Femur (tissue), 1 donor: Measurements from ENCODE around the gene HOXB5.

Experiments used
- DNase-seq: peaks from one replicate; pipeline ENCODE4 v3.0.0-alpha.2; 2017

The HOXB5 gene

DNA sequence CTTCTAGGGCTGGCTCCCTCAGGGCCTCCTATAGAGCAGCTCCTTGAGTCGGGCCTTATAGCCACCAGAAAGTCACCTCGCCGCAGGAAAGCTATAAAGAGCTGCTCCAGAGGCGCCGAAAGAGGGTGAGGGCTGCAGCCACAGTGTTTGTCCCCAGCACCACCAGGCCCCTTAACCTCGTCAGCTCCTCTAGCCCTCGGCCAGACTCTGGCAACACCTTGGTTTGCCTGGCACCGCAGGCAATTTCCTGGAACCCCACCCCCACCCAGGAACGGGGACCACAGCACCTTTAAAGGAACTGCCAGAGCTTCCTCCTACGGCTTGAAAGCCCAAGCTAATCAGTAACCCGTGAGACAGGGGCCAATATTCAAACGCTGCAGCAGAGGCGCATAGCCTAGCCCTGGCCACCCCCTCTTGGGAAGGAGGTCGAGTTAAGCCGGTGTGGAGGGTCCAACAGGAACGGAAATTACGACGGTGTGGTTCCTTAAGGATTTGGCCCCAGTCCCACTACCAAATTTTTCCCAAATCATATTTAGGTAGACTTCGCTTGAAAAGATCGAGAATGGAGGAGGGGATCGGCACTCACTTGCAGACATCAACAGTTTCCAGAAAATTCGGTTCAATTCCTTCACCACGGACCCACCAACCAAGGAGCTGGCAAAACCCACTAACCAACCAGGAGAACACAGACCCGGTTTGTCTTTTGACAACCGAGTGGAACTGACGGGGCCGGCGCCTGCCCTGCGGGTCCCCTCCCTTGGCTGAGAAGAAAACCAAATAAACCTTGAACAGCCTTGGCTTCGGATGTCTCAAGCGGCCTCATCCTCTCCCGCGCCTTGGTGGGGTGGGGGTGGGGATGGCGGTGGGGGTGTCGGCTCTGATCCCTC lies 8.2 kb upstream of the HOXB5 start:
- DNase-seq, result no peak

DNA sequence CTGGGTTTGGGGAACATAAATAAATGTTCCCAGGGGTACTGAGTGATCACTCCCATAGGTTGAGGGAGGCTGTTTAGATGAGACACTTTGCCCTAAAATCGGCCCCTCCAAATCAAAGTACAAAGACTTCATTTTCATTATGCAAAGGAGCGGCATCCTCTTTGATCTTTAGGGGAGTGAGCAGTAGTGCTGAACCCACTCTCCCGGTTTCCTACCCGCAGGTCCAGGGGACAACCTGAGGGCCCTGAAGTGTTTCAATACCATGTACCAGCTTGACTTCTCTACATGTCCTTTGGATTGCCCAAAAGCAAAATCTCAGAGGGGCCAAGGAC lies 7.6 kb upstream of the HOXB5 start:
- DNase-seq, result no peak

DNA sequence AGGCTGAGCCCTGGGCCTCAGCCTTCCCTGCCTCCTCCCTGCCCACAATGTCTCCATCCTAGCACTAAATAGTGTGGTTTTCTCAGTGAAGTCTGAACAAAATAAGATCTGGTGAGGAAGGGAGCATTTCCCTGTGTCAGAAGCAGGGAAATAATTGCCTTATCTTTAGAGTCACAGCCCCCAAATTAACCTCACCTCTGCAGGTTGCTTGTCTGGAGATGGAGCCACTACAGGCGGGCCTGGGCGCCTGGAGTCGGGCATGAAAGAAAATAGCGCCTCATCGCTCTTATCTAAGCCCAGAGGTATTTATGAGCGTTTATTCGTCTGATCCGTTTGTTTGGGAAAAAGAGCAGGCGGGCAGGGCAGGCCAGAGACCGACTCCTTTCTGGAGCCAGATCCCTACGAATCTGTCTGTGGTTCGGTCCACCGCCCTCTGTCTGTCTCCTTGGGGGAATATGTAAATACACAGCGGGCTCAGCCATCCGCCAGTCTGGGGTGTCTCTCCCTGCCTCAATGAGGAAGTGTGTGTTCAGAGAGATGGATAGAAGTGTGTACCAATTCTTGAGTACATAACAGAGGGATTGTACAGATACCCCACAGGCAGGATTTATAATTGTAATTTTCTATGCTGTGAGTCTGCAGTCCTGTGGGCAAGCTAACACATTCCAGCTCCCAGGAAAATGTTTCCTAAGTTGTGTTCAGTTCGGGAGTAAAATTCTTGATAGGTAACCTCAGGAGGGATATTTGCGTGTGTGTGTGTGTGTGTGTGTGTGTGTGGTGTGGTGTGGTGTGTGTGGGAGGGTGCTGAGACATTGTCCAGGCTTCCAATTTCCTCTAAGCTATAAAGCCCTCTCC lies 6.9 kb upstream of the HOXB5 start:
- DNase-seq, result no peak

DNA sequence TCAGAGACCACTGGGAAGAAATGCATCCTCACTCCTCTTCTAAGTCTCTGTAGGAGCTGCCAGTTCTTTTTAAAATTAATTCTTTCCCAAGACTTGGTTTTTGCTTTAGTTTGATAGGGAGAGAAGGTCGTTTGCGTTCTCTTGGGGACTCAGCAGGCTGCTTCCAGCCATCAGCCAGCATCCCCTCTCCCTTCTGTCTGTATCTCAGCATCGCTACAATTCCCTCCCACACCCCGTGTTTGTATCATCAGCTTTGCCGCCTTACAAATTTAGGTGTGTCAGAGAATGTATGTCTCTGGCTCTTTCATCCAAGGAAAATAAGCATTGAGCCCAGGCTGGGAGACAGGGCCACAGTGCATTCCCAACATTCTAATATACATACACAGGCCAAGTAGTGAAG lies 5.8 kb upstream of the HOXB5 start:
- no peak for DNase-seq

DNA sequence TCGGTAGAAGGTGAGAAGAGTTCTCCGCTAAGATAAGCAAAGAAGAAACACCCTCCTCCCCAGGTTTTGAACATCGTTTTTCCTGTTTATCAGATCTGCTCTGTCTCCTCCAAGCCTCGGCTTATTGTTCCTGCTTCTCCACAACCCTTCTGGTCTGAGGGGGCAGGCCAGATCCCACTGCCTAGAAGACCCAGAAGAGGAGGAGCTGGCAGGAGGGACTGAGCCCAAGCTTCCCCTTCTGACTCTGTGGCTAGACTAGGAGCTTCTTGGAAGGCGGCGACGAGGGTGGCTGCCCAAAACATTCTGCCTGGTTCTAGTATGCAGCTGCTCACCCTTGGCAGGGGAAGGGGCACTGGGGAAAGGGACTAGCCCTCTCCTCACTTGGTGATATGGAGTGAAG lies 5.2 kb upstream of the HOXB5 start:
- no peak for DNase-seq

DNA sequence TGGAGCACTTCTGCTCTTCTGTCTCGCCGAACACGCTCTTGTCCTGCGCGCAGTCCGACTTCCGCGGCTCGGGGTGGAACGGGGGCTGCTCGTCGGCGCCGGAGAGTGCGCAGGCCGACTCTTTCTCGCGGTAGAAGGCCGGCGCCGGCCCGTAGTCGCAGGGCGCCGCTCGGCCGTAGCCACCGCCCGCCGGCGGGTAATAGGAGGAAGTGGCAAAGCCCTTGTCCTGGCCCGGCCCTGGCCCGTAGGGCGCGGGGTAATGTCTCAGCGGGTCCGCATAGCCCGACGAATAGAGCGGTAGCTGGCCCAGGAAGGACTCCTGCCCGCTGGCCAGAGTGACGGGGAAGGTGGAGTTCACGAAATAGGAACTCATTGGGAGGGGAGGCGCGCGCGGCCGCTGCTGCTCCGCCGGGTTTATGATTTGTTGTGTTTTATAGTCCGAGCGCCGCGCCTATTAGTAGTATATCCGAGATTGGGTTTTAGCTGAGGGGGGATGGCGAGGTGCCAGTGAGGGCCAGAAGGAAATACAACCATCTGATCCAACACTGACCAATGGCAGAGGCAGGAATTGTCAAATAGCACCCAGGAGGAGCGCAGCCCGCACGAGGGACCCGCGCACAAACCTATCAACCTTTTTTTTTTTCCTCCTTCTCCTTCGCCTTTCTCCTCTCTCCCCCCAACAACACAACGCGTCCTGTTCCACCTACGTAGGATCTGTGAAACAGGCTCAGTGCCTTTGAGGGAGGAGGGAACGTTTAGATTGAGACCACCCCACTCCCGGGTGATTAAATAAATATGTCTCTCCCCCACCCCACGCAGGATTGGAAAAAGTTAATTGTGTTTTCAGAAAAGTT lies 4.4 kb upstream of the HOXB5 start:
- DNase-seq, result no peak

DNA sequence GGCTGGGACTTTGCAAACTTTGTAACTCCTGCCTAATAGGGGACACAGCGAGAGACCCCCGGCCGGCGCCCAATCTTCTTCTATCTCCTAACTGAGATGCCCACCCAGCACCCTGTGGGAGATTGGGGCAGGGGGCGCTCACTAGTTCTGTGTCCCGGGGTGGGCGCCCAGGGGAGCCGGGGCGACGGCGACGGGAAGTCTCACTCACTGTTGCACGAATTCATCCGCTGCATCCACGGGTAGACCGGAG lies 3.9 kb upstream of the HOXB5 start:
- DNase-seq, result no peak

DNA sequence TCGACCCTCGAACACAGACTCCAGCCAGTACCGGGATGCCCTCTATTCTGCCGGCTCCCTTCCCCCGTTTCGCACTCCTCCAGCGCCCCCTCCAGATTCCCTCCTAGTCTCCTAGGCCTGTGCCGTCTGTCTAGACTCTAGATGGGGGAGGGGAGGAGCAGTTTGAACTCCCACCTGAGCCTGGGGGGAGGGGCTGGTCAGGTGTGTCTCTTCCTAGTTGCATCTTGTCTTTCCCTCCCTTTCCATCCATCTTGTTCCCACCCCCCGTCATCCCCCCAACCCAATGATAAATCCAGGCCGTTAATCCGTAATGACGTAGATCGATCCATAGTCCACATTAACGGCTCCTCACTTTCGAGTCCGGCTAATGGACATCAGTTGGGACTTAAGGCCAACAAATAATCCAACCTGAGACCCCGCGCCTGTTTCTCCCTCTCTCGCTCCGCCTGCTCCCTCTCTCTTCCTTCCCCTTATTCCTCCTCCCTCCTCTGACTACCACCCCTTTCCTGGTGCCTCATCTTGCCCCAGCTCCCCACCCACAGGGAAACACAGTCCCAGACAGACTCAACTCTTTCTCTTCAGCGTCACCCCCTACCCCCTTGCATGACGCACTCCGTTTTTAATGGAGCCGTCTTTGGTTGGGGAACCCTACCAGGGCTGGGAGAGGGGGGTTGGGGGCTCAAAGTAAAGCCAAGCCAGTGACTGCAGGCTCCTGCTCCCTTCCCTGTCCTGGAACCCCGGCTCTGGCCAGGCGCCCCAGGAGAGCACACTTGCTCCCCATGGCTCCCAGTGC lies 3.4 kb upstream of the HOXB5 start:
- no peak for DNase-seq

DNA sequence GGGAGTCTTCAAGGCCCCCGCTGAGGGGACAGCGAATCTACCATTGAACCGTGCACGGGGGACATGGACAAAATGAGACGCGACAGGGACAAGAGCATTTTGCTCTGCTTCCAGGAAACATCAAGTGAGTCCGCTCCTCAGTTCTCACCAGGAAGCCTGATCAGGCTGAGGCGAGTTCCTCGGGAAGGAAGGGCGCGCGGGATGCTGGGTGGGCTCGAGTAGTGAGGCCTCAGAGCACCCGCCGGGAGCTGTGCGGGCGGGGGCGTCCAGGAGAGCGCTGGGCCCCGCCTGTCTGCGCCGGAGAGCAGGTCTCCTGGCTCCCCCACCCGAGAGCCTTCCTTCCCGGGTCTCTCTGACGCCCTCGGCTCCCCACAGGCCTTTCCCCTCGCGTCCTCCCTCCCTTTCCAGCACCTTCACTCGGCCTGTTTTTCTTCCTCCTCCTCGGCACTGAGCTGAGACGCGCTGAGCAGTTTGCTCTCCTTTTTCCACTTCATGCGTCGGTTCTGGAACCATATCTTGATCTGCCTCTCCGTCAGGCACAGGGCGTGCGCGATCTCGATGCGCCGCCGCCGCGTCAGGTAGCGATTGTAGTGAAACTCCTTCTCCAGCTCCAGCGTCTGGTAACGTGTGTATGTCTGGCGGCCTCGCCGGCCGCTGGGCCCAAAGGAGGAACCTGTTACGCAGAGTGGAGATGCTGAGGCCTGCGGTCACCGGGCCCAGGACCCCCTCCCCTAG lies 2.6 kb upstream of the HOXB5 start:
- DNase-seq, result no peak

DNA sequence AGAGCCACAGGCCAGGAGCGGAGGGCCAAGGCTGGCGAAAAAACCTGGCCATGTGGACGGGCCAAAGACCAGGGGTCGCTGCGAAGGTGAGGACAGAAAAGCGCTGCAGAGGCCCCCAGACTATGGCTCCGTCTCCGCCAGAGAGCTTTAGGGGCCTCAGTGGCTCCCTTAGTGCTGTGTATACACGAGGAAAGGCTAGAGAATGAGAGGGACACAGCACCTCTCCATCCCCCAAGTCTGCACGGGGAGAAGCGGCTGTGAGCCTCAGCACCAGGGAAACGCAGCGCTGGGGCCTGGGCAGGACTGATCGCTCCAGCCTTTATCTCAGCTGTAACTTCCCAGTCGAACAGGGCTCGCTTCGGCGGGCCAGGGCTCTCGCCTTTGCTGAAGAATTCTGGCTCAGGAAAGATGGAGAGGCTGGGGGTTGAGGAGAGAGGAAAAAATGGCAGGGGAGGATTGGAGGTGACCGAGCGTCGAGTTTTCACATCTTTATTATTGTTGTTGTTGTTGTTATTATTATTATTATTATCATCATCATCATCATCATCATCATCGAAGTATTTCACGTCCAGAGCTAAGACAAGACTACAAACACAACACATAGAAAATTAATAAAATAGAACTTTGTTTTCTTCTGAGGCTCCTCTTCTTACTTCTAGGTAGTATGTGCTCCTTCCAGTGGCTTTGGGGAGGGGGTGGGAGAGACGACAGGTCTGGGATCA lies 1.9 kb upstream of the HOXB5 start:
- DNase-seq, result no peak

DNA sequence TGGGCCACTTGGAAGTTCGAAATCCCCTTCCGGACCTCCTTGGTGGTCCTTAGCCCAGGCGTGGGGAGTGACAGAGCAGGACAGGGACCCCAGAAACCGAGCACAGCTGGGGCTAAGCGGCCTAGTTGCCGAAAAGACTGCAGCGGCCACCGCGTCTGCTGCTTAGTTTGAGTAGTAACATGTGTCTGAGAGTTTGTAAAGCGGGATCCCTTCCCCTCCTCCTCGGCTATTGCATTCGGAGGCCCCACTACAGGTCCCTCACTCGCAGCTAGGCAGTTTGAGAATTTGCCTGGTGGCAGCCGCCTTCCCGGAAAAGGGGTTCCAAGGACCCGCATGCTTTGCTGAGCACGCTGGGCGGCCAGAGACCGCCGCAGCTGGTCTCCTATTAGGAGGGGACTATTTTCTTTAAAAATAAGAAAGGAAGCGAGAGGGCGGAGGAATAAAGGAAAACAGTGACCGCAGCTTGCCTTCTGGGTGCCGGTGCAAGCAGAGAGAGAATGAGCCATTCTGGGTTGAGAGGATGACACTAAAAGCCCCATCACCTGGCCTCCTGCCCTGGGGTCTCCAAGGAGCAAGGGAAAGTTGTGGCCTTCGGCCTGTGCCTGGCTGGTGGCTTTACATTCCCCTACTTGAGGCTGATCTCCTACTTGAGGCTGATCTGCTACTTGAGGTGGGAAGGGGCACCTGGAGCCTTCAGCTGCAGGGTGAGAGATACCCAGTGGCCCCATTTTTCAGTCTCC lies 1.1 kb upstream of the HOXB5 start:
- DNase-seq, result no peak

DNA sequence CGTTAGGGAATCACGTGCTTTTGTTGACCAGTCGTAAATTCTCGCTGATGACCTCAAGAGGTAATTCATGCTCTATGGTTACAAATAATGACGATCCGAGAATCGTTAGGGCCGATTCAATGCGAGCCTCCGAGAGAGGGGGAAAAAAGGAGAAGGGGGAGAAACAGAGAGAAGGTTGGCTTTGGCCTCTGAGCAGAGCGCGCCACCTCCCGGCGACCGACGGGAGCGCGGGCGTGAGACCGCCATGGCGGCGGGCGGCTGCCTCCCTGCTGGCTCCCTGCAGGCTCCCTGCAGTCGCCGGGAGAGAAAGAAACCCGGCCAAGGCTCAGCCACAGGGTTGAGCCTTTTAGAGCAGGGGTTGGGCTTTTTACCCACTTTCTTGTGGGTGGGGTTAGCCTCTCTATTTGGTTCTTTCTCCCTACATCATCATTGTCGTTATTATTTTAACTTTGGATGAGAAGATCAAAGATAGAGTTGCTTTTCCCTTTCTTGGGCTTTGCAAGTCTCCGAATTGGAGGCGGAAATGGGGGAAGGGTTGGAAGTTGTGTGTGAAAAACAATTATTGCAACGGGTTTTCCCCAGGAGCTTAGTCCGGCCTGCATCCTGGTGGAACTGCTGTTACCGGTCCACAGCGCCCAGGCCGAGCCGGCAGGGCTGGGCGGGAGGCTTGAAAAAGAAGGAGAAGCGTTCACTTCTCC lies 410 bp upstream of the HOXB5 start:
- DNase-seq, result peak; percentile 86

DNA sequence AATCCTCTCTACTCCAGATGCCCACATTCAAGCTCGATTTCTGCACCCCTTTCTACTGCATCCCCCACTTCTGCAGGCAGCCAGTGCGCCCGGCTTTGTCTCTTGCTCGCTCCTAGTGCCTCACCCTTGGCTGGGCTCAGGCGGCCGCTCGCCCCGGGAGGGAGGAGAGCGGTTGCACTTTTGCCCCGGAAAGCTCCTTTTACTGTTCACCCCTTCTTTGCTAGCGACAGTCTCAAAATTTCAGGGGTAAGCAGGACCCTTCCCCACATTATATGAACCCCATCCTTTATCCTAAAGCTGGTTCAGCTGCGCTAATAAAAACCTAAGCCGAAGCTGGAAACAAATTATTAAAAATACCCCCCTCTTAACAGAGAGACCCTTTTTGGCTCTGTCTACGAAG lies 1.0 kb downstream of the HOXB5 start:
- no peak for DNase-seq

DNA sequence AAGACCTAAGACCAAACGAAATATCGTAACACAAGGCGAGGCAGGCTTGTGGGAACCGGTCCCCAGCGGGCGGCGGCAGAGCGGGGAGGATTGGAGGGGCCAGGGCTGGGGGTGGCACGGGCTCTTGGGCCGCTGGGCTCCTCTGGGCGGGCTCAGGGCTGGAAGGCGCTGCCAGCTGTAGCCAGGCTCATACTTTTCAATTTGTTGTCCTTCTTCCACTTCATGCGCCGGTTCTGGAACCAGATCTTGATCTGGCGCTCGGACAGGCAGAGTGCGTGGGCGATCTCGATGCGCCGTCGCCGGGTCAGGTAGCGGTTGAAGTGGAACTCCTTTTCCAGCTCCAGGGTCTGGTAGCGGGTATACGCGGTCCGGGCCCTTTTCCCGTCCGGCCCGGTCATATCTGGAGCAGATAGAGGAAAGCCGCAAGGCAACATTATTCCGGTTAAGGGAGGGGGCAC lies 1.5 kb downstream of the HOXB5 start:
- DNase-seq, result no peak

DNA sequence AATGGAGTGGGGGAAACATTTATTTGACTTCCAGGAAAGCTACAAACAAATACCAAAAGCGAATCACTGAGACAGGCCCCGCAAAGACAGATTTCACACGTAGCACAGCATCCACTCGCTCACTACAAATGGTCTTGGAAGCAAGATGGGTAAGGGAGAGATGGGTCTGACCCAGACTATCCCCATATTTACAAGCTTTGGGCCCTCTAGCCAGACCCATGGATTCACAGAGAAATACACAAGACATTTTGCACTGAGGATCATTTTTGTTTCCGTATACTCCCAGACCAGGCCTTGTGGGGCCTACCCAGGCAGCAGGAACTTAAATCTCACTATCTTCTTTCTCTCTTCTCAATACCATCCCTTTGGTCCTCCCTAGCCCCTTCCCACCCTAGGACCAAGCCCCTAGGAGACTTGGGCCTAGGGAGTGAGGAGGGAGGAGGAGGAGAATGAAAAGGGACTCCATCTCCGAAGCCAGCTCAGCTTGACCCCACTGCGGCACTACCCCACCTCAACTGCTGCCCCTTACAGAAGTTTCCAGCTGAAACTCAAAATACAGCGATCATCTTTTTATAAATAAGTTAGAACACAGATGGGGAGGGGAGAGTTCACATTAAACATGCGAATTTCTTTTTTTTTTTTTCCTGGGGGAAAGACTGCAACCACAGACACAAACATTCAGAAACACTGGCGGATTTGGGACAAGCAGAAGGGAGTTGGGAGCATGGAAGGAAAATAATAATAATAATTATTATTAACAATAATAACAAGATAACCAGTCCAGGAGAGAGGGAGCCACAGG lies 2.1 kb downstream of the HOXB5 start:
- DNase-seq, result no peak

DNA sequence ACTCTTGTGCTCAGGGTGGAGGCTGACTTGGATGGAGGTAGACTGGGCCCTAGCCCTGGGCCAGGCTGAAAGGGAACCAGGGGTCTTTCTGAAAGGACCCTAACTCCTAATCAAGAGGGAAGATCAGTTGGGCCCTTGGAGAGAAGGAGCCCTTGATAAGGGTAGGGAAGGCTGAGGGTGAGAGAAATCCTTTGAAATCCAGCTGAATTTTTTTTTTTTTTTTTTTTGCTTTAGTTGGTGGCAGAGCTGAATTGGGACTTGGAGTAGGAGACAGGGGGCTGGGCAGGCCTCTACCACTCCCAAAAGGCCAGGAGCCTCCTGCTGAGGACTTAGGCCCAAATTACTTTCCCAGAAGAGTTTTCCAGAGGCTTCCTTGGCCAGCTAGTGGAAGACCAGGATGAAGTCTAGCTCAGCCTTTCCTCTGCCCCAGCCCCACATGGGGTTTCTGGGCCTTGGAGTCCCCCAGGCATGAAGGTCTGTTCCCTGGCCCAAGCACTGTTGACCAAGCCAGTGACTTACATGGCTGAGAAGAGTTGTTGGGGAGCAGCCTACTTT lies 2.9 kb downstream of the HOXB5 start:
- DNase-seq, result no peak

DNA sequence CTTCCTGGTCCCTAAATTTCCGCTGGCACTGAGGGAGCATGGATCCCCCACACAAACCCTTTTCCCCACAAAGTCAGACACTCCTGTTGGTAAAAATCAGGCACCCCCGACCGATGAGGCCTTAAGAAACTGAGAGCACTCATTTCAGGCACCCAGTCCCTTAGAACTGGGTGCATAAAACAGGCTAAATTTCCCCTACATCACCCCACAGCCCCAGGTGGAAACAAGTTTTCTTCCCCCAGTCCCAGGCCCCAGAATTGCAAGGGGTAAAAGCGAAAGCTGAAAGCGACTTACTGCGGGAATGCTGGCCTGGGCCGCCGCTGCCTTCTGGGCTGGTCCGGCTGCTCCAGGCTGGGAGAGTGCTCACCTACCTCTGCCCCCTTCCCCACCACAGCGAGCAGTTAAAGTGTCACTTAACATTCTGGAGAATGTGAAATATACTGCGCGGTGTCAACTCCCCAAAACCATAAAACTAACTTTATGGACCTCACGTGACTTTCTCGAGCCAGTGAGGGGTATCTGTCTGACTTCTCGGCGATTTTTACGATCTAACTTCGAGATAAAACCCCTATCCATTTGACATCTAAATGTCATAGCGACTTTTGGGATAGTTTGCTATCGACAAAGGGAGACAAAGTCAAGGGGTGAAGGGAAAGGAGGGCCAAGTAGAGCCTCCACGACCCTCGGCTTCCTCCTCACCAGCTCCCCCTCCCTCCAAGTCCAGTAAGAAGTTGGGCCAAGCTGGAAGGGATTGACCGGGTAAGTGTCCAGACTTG lies 3.6 kb downstream of the HOXB5 start, which contains the start of gene HOXB3:
Gene HOXB3, minus strand, starts transcription at position 411 of the 776 bp plus-strand sequence. CDS start 37,767 bp downstream, outside the sequence.
- no peak for DNase-seq
